Astrocyte (in vitro differentiated cells and primary cell): Measurements from ENCODE around the gene ZDHHC20.

Experiments
- CTCF ChIP-seq: IDR thresholded peaks from 2 replicates; pipeline ENCODE4 v1.5.1; 2011; ENCODE audit warnings: low read depth, mild to moderate bottlenecking, inconsistent platforms, low read length, moderate library complexity; ENCODE audit not compliant: insufficient read depth
- EZH2 ChIP-seq: IDR thresholded peaks from 2 replicates; pipeline ENCODE4 v1.6.1; 2012; ENCODE audit warnings: mild to moderate bottlenecking, low read length, inconsistent platforms; ENCODE audit not compliant: insufficient read depth

DNA sequence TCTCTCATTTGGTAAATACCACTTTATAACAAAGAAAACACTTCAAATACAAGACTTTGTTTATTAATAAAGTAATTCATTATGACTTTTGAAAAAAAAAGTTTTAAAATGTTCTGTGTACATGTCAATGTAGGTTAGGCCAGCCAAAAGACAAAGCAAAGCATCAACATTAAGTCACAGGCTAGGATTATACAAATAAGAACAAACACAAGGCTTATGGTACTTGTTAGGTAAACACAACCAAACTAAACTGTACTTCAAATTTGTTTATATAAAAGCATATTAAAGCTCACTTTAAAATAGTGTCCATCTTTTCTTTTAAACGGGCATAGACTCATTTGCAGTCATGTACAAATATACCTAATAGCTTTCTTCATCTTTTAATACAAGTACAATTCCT is 86.6 kb downstream of the ZDHHC20 start:
- no peak for TF ChIP-seq EZH2
- no peak for TF ChIP-seq CTCF
